Fibroblast of pulmonary artery (primary cell): ENCODE data around the gene TRERF1.
A peak's percentile ranks its signal among the peaks of the same experiment; 100 is the strongest.

Experiments used
- DNase-seq: peaks from one replicate; pipeline ENCODE4 v3.0.0-alpha.2; 2010; ENCODE audit warnings: low read depth
- H3K4me3 ChIP-seq: replicated peaks from 2 replicates; pipeline ENCODE4 v1.5.1; 2011; ENCODE audit warnings: low read depth, mild to moderate bottlenecking, control low read depth, low read length, moderate library complexity
- CTCF ChIP-seq: IDR thresholded peaks from 2 replicates; pipeline ENCODE4 v1.5.1; 2011; ENCODE audit warnings: mild to moderate bottlenecking, control low read depth, low read length, inconsistent platforms; ENCODE audit errors: missing control alignments

TRERF1 gene

DNA sequence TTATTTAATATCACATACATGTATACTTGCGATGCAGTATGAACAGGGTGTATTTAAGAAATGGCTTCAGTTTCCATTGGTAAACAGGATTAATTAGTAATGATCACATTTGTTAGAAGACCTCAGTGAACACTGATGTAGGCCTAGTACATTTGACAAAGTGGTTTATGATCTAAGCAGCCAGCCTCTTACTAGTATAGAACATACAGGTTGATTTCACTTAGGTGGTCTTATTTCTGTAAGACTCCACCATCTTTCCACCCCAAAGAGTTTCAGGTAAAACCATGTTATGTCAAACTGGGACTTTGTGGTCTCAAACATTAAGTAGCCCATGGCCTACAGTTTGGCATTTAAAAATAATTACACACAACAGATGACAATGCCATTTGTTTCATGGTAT, 213.9 kb downstream of the TRERF1 start:
- DNase-seq = no peak
- no peak for TF ChIP-seq CTCF
- no peak overlapping the region for H3K4me3 ChIP-seq

GRCh38 chr6:42236682-42237473, 214.8 kb downstream of the TRERF1 start:
- DNase-seq = no peak
- TF ChIP-seq CTCF = no peak
- H3K4me3 ChIP-seq = no peak overlapping the region

GRCh38 chr6:42236030-42236429, 215.7 kb downstream of the TRERF1 start:
- no peak for TF ChIP-seq CTCF
- no peak for DNase-seq
- no peak overlapping the region for H3K4me3 ChIP-seq

GRCh38 chr6:42232035-42232434, 219.7 kb downstream of the TRERF1 start:
- H3K4me3 ChIP-seq = no peak overlapping the region
- DNase-seq = no peak
- no peak for TF ChIP-seq CTCF

GRCh38 chr6:42230345-42231321, 221.1 kb downstream of the TRERF1 start:
- no peak overlapping the region for H3K4me3 ChIP-seq
- DNase-seq = peak; percentile 27
- peak; percentile 45 for TF ChIP-seq CTCF

- DNase-seq = no peak
- TF ChIP-seq CTCF = no peak
Measured at GRCh38 chr6:42229506-42230119, 222.1 kb downstream of the TRERF1 start.

More at GRCh38 chr6:42229506-42230119, 222.1 kb downstream of the TRERF1 start:
- H3K4me3 ChIP-seq = no peak overlapping the region
